ENCODE data around the gene TBC1D2B. TPM values are rescaled to one million over a fixed set of nuclear protein-coding genes. Genes with fewer than 3 reads are reported as not detected.

Gene TBC1D2B
- total RNA-seq, 2 donors from 2014 or later: 54.0 to 58.5 TPM

DNA sequence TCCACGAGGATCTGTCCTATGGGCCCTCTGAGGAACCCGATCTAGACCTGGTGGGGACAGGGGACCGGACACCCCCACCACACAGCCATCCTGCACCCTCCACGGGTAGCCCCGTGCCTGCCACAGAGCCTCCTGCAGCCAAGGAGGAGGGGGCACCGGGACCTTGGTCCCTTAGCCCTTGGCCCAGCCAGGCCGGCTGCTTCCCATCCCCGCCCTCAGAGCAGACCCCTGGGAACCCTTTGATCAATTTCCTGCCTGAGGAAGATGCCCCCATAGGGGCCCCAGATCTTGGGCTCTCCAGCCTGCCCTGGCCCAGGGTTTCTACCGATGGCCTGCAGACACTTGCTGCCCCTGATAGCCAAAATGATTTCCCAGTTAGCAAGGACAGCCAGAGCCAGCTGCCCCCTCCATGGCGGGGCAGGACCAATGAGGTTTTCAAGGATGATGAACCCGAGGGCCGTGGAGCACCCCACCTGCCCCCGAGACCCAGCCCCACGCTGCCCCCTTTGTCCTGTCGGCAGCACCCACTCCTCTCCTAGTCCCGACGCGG, 91.5 kb downstream of the TBC1D2B start:
- ATAC-seq (ENCODE audit: insufficient number of reproducible peaks, low FRiP score, low read depth): no peak
- H3K27ac ChIP-seq: no peak overlapping the region
- DNase-seq (ENCODE audit: low spot score): no peak
- H3K27me3 ChIP-seq (replicated peaks; ENCODE audit: insufficient read depth): no peaks in the 10 kb centered on the region
- H3K4me1 ChIP-seq (ENCODE audit: control insufficient read depth in 1 of 2, low read depth in 2 of 2): peaks cover 11 to 21% of the 10 kb centered on the region in 2 donors
- H3K36me3 ChIP-seq: no peaks in the 10 kb centered on the region
- TF ChIP-seq, protein P1, sequence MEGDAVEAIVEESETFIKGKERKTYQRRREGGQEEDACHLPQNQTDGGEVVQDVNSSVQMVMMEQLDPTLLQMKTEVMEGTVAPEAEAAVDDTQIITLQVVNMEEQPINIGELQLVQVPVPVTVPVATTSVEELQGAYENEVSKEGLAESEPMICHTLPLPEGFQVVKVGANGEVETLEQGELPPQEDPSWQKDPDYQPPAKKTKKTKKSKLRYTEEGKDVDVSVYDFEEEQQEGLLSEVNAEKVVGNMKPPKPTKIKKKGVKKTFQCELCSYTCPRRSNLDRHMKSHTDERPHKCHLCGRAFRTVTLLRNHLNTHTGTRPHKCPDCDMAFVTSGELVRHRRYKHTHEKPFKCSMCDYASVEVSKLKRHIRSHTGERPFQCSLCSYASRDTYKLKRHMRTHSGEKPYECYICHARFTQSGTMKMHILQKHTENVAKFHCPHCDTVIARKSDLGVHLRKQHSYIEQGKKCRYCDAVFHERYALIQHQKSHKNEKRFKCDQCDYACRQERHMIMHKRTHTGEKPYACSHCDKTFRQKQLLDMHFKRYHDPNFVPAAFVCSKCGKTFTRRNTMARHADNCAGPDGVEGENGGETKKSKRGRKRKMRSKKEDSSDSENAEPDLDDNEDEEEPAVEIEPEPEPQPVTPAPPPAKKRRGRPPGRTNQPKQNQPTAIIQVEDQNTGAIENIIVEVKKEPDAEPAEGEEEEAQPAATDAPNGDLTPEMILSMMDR (IDR thresholded peaks at IDR 0.05): no peak
- no peaks in the 10 kb centered on the region for H3K9me3 ChIP-seq
- no peak overlapping the region for H3K4me3 ChIP-seq

DNA sequence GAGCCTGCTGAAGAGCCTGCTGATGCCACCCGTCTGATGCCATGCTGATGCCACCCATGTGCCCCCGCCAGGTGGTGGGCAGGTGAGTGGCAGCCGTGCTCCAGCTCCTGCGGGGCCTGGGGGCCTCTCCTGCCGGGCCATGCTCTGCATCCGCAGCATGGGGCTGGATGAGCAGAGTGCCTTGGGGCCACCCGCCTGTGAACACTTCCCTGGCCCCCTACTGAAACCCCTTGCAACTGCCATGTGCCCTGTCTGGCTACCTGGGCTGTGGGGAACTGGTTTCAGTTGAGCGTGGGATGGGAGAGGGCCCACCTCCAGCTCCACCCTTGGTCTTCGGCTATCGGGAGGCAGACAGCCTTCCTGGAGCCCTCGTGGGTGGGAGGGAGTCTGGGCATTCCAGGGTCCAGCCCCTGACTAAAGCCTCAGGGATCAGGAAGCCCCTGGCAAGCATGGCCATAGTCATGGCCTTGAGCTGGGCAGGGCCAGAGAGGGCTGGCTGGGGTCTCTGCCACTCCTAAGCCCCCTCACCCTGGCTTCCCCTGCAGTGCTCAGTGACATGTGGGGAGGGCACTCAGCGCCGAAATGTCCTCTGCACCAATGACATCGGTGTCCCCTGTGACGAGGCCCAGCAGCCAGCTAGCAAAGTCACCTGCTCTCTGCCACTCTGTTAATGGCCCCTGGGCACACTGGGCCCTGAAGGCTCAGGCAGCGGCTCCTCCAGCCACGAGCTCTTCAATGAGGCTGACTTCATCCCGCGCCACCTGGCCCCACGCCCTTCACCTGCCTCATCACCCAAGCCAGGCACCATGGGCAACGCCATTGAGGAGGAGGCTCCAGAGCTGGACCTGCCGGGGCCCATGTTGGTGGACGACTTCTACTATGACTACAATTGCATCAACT, 92.2 kb downstream of the TBC1D2B start:
- ATAC-seq (ENCODE audit: insufficient number of reproducible peaks, low FRiP score, low read depth): no peak
- TF ChIP-seq, protein P1 (IDR thresholded peaks at IDR 0.05): no peak

DNA sequence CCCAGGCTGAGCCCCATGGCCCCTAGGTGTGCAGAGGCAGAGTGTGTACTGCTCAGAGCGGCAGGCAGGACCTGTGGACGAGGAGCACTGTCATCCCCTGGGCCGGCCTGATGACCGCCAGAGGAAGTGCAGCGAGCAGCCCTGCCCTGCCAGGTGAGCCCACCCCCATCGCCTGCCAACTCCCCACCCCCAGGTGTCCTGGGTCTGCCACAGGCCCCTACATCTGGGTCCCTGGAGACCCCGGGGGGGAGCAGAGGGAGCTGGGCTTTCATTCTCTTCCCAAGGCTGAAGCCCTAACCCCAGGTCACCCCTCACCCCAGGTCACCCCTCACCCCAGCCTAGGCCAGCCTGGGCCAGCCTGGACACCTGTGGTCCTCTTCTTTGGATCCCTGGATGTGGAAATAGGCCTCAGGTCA, 93.1 kb downstream of the TBC1D2B start:
- DNase-seq (ENCODE audit: low spot score): no peak

More for the DNA sequence above, 92.2 kb downstream of the TBC1D2B start:
- Histone ChIP-seq H3K36me3 (no peaks in the 10 kb centered on the region), H3K27ac (no peak overlapping the region), H3K9me3 (no peaks in the 10 kb centered on the region), H3K4me3 (no peak overlapping the region), H3K27me3 (replicated peaks; ENCODE audit: insufficient read depth) (no peaks in the 10 kb centered on the region), H3K4me1 (ENCODE audit: control insufficient read depth in 1 of 2, low read depth in 2 of 2) (peaks cover 6 to 14% of the 10 kb centered on the region in 2 donors)
- no peak for DNase-seq (ENCODE audit: low spot score)

DNA sequence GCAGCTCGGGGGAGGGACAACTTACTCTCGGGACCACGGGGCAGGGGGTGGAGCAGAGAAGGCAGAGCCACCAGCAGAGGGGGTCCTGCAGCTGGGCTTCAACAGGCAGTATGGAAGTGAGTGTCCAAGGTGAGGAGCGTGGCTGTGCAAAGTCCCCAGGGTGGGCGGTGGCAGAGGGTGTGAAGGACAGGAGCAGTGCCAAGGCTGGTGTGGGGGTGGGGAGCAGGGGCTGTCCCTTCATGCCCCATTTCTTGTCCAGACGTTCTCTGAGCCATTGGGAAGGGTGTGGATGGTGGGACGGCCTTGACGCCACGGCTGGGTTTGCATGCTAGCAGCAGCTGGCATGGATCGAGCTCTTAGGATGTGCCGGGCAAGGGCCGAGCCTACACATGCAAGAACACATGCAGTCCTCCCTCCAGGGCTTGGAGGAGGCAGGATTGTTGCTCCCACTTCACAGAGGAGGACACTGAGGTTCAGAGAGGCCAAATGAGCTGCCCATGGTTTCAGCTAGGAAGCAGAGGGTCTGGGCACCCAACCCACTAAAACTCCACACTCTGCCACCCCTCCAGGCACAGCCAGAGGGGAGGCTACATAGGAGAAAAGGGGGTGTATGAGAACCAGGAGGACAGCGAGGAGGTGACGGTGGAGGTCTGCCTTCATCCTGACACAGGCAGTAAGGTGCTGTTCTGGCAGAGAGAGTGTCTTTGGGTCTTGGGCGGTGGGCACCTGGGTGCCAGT, 93.6 kb downstream of the TBC1D2B start:
- Histone ChIP-seq H3K9me3 (no peaks in the 10 kb centered on the region), H3K4me3 (no peak overlapping the region), H3K4me1 (ENCODE audit: control insufficient read depth in 1 of 2, low read depth in 2 of 2) (peaks cover 6 to 12% of the 10 kb centered on the region in 2 donors), H3K27ac (no peak overlapping the region), H3K27me3 (replicated peaks; ENCODE audit: insufficient read depth) (no peaks in the 10 kb centered on the region), H3K36me3 (no peaks in the 10 kb centered on the region)
- TF ChIP-seq, protein P1 (IDR thresholded peaks at IDR 0.05): no peak
- ATAC-seq (ENCODE audit: insufficient number of reproducible peaks, low FRiP score, low read depth): no peak
- no peak for DNase-seq (ENCODE audit: low spot score)

More for the DNA sequence above, 93.1 kb downstream of the TBC1D2B start:
- no peak for ATAC-seq (ENCODE audit: insufficient number of reproducible peaks, low FRiP score, low read depth)
- Histone ChIP-seq H3K9me3 (no peaks in the 10 kb centered on the region), H3K27ac (no peak overlapping the region), H3K36me3 (no peaks in the 10 kb centered on the region), H3K27me3 (replicated peaks; ENCODE audit: insufficient read depth) (no peaks in the 10 kb centered on the region), H3K4me3 (no peak overlapping the region), H3K4me1 (ENCODE audit: control insufficient read depth in 1 of 2, low read depth in 2 of 2) (peaks cover 6 to 12% of the 10 kb centered on the region in 2 donors)
- TF ChIP-seq, protein P1 (IDR thresholded peaks at IDR 0.05): no peak
